IMR-90 (cell line): ENCODE results near the gene ARNT2. TPM values are rescaled to one million over a fixed set of nuclear protein-coding genes. Genes with fewer than 3 reads are reported as not detected.

Source experiments
- ATAC-seq: fragments of 200-7000 bp; cut with Tn5 transposase; 2 replicates; pipeline ENCODE4 v1.9.1; 2020; ENCODE audit warnings: low read depth, mild to moderate bottlenecking, moderate library complexity
- BruUV-seq: library from RNA; stranded (reverse); fragments of 400-500 nt; replicated peaks from 2 replicates; lab custom pipeline; 2021; lab: Mats Ljungman, UMichigan
- CTCF ChIA-PET: fragments of 300-600 bp; formaldehyde crosslinking; extraction: SDS; loops from one replicate; lab custom pipeline; 2021; ENCODE audit warnings: antibody characterized with exemption; lab: Yijun Ruan, JAX
- POLR2A ChIA-PET: fragments of 300-600 bp; sonication (Branson Sonifier 250); formaldehyde crosslinking; loops from one replicate; lab custom pipeline; 2022; ENCODE audit warnings: antibody characterized with exemption; ENCODE audit not compliant: unreplicated experiment; lab: Charles Lee
- DNase-seq: peaks from one replicate; pipeline ENCODE4 v3.0.0; 2013
- H2AFZ ChIP-seq: replicated peaks from 2 replicates; pipeline ENCODE3; 2013; ENCODE audit warnings: low read length, mild to moderate bottlenecking; ENCODE audit not compliant: poor library complexity
- H2AK5ac ChIP-seq: 2 replicates; pipeline ENCODE4 v1.6.1; 2013; ENCODE audit warnings: low read depth, low read length, inconsistent platforms
- H2AK9ac ChIP-seq: replicated peaks from 2 replicates; pipeline ENCODE3; 2013; ENCODE audit warnings: mild to moderate bottlenecking, low read depth, low read length, moderate library complexity; ENCODE audit not compliant: poor library complexity
- H2BK120ac ChIP-seq: 2 replicates; pipeline ENCODE4 v1.6.1; 2013; ENCODE audit warnings: low read depth, low read length, inconsistent platforms
- H2BK15ac ChIP-seq: 3 replicates; pipeline ENCODE4 v1.6.1; 2013; ENCODE audit warnings: low read depth, low read length, inconsistent platforms
- H2BK20ac ChIP-seq: 2 replicates; pipeline ENCODE4 v1.6.1; 2013; ENCODE audit warnings: low read depth, mild to moderate bottlenecking, inconsistent platforms, low read length, moderate library complexity
- H2BK5ac ChIP-seq: 2 replicates; pipeline ENCODE4 v1.6.1; 2013; ENCODE audit warnings: mild to moderate bottlenecking, low read depth, low read length, inconsistent platforms; ENCODE audit not compliant: poor library complexity, severe bottlenecking
- H3K14ac ChIP-seq: replicated peaks from 2 replicates; pipeline ENCODE4 v1.6.1; 2013; ENCODE audit warnings: low read depth, low read length, inconsistent platforms
- H3K18ac ChIP-seq: 2 replicates; pipeline ENCODE4 v1.6.1; 2013; ENCODE audit warnings: low read depth, low read length, control low read depth
- H3K23ac ChIP-seq: 2 replicates; pipeline ENCODE4 v1.6.1; 2013; ENCODE audit warnings: low read depth, low read length, inconsistent platforms
- H3K27ac ChIP-seq: 2 replicates; pipeline ENCODE4 v1.5.1; 2013; ENCODE audit warnings: mild to moderate bottlenecking, control low read depth, low read length; ENCODE audit not compliant: insufficient read depth
- H3K27me3 ChIP-seq: 2 replicates; pipeline ENCODE4 v1.6.1; 2013; ENCODE audit warnings: low read length; ENCODE audit not compliant: control insufficient read depth, insufficient read depth
- H3K36me3 ChIP-seq: 2 replicates; pipeline ENCODE4 v1.6.1; 2013; ENCODE audit warnings: low read length, mixed read lengths; ENCODE audit not compliant: control insufficient read depth, insufficient read depth
- H3K4ac ChIP-seq: 2 replicates; pipeline ENCODE4 v1.6.1; 2013; ENCODE audit warnings: low read depth, low read length, inconsistent platforms
- H3K4me1 ChIP-seq: 2 replicates; pipeline ENCODE4 v1.6.1; 2013; ENCODE audit warnings: low read length, mixed read lengths; ENCODE audit not compliant: control insufficient read depth, insufficient read depth
- H3K4me2 ChIP-seq: 2 replicates; pipeline ENCODE4 v1.6.1; 2013; ENCODE audit warnings: low read depth, mild to moderate bottlenecking, control low read depth, low read length, moderate library complexity
- H3K4me3 ChIP-seq: 2 replicates; pipeline ENCODE4 v1.5.1; 2013; ENCODE audit warnings: low read depth, mild to moderate bottlenecking, control low read depth, low read length, moderate library complexity; ENCODE audit not compliant: insufficient read depth
- H3K56ac ChIP-seq: 2 replicates; pipeline ENCODE4 v1.6.1; 2013; ENCODE audit warnings: low read length, inconsistent platforms; ENCODE audit not compliant: insufficient read depth; ENCODE audit errors: extremely low read depth
- H3K79me1 ChIP-seq, 2 experiments: 2 replicates each; pipeline ENCODE4 v1.6.1; 2013; ENCODE audit warnings: low read length in 2 of 2, inconsistent platforms in 1 of 2, low read depth in 1 of 2
- H3K9ac ChIP-seq: 2 replicates; pipeline ENCODE4 v1.6.1; 2013; ENCODE audit warnings: low read depth, low read length, control low read depth
- H3K9me1 ChIP-seq: 2 replicates; pipeline ENCODE4 v1.6.1; 2013; ENCODE audit warnings: low read length, inconsistent platforms; ENCODE audit not compliant: insufficient read depth
- H3K9me3 ChIP-seq: 2 replicates; pipeline ENCODE4 v1.6.1; 2013; ENCODE audit warnings: low read length; ENCODE audit not compliant: control insufficient read depth, insufficient read depth
- H4K20me1 ChIP-seq: 2 replicates; pipeline ENCODE4 v1.6.1; 2013; ENCODE audit warnings: low read length, inconsistent platforms; ENCODE audit not compliant: insufficient read depth
- H4K5ac ChIP-seq: 2 replicates; pipeline ENCODE4 v1.6.1; 2013; ENCODE audit warnings: mild to moderate bottlenecking, low read depth, low read length, control low read depth
- H4K8ac ChIP-seq, 2 experiments: 2 replicates each; pipeline ENCODE4 v1.6.1; 2013; ENCODE audit warnings: low read depth in 2 of 2, low read length in 2 of 2, control low read depth in 1 of 2, inconsistent platforms in 1 of 2
- H4K91ac ChIP-seq: 2 replicates; pipeline ENCODE4 v1.6.1; 2013; ENCODE audit warnings: low read depth, low read length, inconsistent platforms; ENCODE audit not compliant: insufficient read depth
- CEBPB ChIP-seq: IDR thresholded peaks from 2 replicates; pipeline ENCODE4 v1.6.1; 2012; ENCODE audit warnings: low read depth, low read length, improper control_type of control experiment
- CHD1 ChIP-seq: IDR thresholded peaks from 2 replicates; pipeline ENCODE4 v1.6.1; 2012; ENCODE audit warnings: low read depth, low read length, improper control_type of control experiment
- MAFK ChIP-seq: IDR thresholded peaks from 2 replicates; pipeline ENCODE4 v1.6.1; 2012; ENCODE audit warnings: low read depth, low read length, improper control_type of control experiment
- POLR2A ChIP-seq: IDR thresholded peaks from 2 replicates; pipeline ENCODE4 v1.6.1; 2012; ENCODE audit warnings: mild to moderate bottlenecking, low read depth, low read length
- RCOR1 ChIP-seq: IDR thresholded peaks from 2 replicates; pipeline ENCODE4 v1.6.1; 2012; ENCODE audit warnings: mild to moderate bottlenecking, low read length, improper control_type of control experiment; ENCODE audit not compliant: insufficient replicate concordance
- RFX5 ChIP-seq: IDR thresholded peaks from 2 replicates; pipeline ENCODE4 v1.8.0; 2012; ENCODE audit warnings: low read depth, mild to moderate bottlenecking, low read length, moderate library complexity
- WGBS, 2 experiments: methylation state at CpG; one replicate each; pipeline versions ENCODE4 v1.1.5 to v1.1.7; 2013; ENCODE audit warnings: missing lambda C conversion rate in 2 of 2; ENCODE audit not compliant: insufficient read length in 1 of 2; ENCODE audit errors: extremely low coverage in 2 of 2; 5-methylcytosine and 5-hydroxymethylcytosine counted together
- dilution Hi-C: fragments of 300-500 bp; cut with HindIII; formaldehyde crosslinking; loops from one replicate; pipeline ENCODE4 v1.14.3; 2018; ENCODE audit warnings: low sequenced_read_pairs; ENCODE audit not compliant: unreplicated experiment
- in situ Hi-C: fragments of 300-500 bp; cut with MboI; formaldehyde crosslinking; loops from 3 replicates; pipeline ENCODE4 v1.14.3; 2019; ENCODE audit warnings: low sequenced_read_pairs, inconsistent platforms, mixed read lengths
- intact Hi-C: fragments of 100-400 bp; cut with micrococcal nuclease; formaldehyde crosslinking; loops from 2 replicates; pipeline ENCODE4 v1.10.0; 2022
- polyA plus RNA-seq, 3 experiments: library from polyadenylated mRNA; depleted of rRNA; stranded (reverse); fragments of >200 nt; gene quantifications; 2 replicates each; pipeline ENCODE4 v1.2.3, GENCODE V29; 2012; ENCODE audit warnings: low replicate concordance in 1 of 3
- total RNA-seq: library from RNA; depleted of rRNA; stranded (reverse); fragments of >200 nt; gene quantifications from 2 replicates; pipeline ENCODE4 v1.2.3, GENCODE V29; 2012
- TF ChIP-seq, protein P1 (sequence below): fragments of 150-350 bp; IDR thresholded peaks from 2 replicates; pipeline ENCODE4 v1.6.1; 2016; ENCODE audit warnings: low read depth, mild to moderate bottlenecking, low read length, moderate library complexity, borderline replicate concordance

Gene ARNT2
- total and polyA plus RNA-seq, 2 of the 4 experiments (the other 2 are of a cell fraction) = 18.2 to 19.0 TPM

GRCh38 chr15:80554560-80554959 lies 150.4 kb downstream of the ARNT2 start:
- Histone ChIP-seq H3K79me1 (peaks cover 8 to 27% of the 10 kb centered on the region in 2 experiments), H2BK15ac (peak overlapping the region; percentile 31; the same call in 1 of the 3 replicates), H3K4me2 (no peak overlapping the region), H3K4ac (no peak overlapping the region), H3K9ac (no peak overlapping the region), H2BK120ac (0 out of 2 replicates have a peak overlapping the region, but pooled peaks have one; percentile 33), H3K23ac (no peak overlapping the region), H4K5ac (no peak overlapping the region; the same call in 1 of the 2 replicates), H2AK5ac (no peak overlapping the region), H4K8ac (0 out of 4 replicates have a peak overlapping the region, but pooled peaks of 1 of the 2 experiments have one; percentile 63), H2AK9ac (no peak overlapping the region), H3K27ac (no peak overlapping the region), H2AFZ (no peak overlapping the region), H3K9me3 (no peaks in the 10 kb centered on the region), H3K36me3 (peaks cover 26% of the 10 kb centered on the region), H3K18ac (no peak overlapping the region), H3K56ac (no peak overlapping the region), H2BK5ac (no peak overlapping the region), H3K14ac (0 out of 2 replicates have a peak overlapping the region, but pooled peaks have one; percentile 0), H2BK20ac (no peak overlapping the region), H4K91ac (no peak overlapping the region), H3K4me1 (peaks cover 19% of the 10 kb centered on the region), H3K4me3 (no peak overlapping the region), H3K9me1 (peaks cover 24% of the 10 kb centered on the region), H4K20me1 (no peaks in the 10 kb centered on the region), H3K27me3 (no peaks in the 10 kb centered on the region)
- dilution Hi-C loops (no loop called here), in situ Hi-C loops (no loop called here), intact Hi-C loops (loop anchor here (5.0 kb wide), 1 partner anchor 97 kb away; no protein-coding TSS in a partner anchor)
- BruUV-seq = no TSS peak
- no CpG with 5 or more reads among the region's 1 CpG for WGBS, 2 experiments
- ChIA-PET POLR2A (no interaction called here), CTCF (interaction anchor here (1.0 to 1.1 kb wide), 2 partner anchors 13 to 99 kb away, joined by 3 read pairs; no protein-coding TSS in a partner anchor)
- ATAC-seq = no peak
- TF ChIP-seq POLR2A (no peak), RFX5 (no peak), MAFK (no peak), RCOR1 (no peak), CHD1 (no peak), CEBPB (no peak)
- TF ChIP-seq, protein P1, sequence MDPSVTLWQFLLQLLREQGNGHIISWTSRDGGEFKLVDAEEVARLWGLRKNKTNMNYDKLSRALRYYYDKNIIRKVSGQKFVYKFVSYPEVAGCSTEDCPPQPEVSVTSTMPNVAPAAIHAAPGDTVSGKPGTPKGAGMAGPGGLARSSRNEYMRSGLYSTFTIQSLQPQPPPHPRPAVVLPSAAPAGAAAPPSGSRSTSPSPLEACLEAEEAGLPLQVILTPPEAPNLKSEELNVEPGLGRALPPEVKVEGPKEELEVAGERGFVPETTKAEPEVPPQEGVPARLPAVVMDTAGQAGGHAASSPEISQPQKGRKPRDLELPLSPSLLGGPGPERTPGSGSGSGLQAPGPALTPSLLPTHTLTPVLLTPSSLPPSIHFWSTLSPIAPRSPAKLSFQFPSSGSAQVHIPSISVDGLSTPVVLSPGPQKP = no peak
- no peak for DNase-seq
